ENCODE data around the gene ARL6IP5.

ARL6IP5 gene

GRCh38 chr3:69084326-69085167, at the start of gene ARL6IP5:
Gene ARL6IP5, plus strand, starts transcription at chr3:69084937. Its CDS starts 111 bp downstream, at chr3:69085048.
- DNase-seq (ENCODE audit: low read depth) = peak; percentile 73

GRCh38 chr3:69044608-69045007, 40.1 kb upstream of the ARL6IP5 start:
- no peak for DNase-seq (ENCODE audit: low read depth)

GRCh38 chr3:69048990-69049389, 35.7 kb upstream of the ARL6IP5 start:
- DNase-seq (ENCODE audit: low read depth) = no peak

- peak; percentile 95 for DNase-seq (ENCODE audit: low read depth)
Observed at GRCh38 chr3:69051756-69052471, 32.8 kb upstream of the ARL6IP5 start, which contains the start of gene TMF1. Gene TMF1, minus strand, starts transcription at chr3:69052333. Its CDS starts 247 bp downstream, at chr3:69052086.

- DNase-seq (ENCODE audit: low read depth) = no peak
Observed at GRCh38 chr3:69052472-69052898, 32.3 kb upstream of the ARL6IP5 start.

GRCh38 chr3:69058180-69058946, 26.4 kb upstream of the ARL6IP5 start:
- no peak for DNase-seq (ENCODE audit: low read depth)

GRCh38 chr3:69058947-69059224, 25.9 kb upstream of the ARL6IP5 start:
- no peak for DNase-seq (ENCODE audit: low read depth)

GRCh38 chr3:69059688-69060087, 25.0 kb upstream of the ARL6IP5 start:
- DNase-seq (ENCODE audit: low read depth) = no peak

GRCh38 chr3:69063636-69064035, 21.1 kb upstream of the ARL6IP5 start:
- no peak for DNase-seq (ENCODE audit: low read depth)

- DNase-seq (ENCODE audit: low read depth) = no peak
Observed at GRCh38 chr3:69065318-69065964, 19.3 kb upstream of the ARL6IP5 start.

- no peak for DNase-seq (ENCODE audit: low read depth)
Observed at GRCh38 chr3:69066121-69066520, 18.6 kb upstream of the ARL6IP5 start.

- no peak for DNase-seq (ENCODE audit: low read depth)
Observed at GRCh38 chr3:69072928-69073327, 11.8 kb upstream of the ARL6IP5 start.

GRCh38 chr3:69079269-69080159, 5.2 kb upstream of the ARL6IP5 start:
- DNase-seq (ENCODE audit: low read depth) = no peak

GRCh38 chr3:69080233-69080920, 4.4 kb upstream of the ARL6IP5 start, which contains the start of gene UBA3:
Gene UBA3, minus strand, starts transcription at chr3:69080365. Its CDS starts 12 bp downstream, at chr3:69080353.
- peak; percentile 57 for DNase-seq (ENCODE audit: low read depth)

- DNase-seq (ENCODE audit: low read depth) = peak; percentile 55
Observed at GRCh38 chr3:69081583-69082262, 3.0 kb upstream of the ARL6IP5 start.

- no peak for DNase-seq (ENCODE audit: low read depth)
Observed at GRCh38 chr3:69082361-69082760, 2.4 kb upstream of the ARL6IP5 start.

- peak; percentile 56 for DNase-seq (ENCODE audit: low read depth)
Observed at GRCh38 chr3:69082805-69083204, 1.9 kb upstream of the ARL6IP5 start.

- DNase-seq (ENCODE audit: low read depth) = no peak
Observed at GRCh38 chr3:69085168-69085832, 563 bp downstream of the ARL6IP5 start.

All from HS-27A (cell line).